Transverse colon (tissue), 4 donors: Measurements from ENCODE around the gene CFAP69.

Experiments used
- EP300 ChIP-seq: sonication (generic); formaldehyde crosslinking; IDR thresholded peaks from one replicate; pipeline ENCODE4 v1.6.1; 2017; ENCODE audit warnings: antibody characterized with exemption, low read depth
- POLR2A ChIP-seq: fragments of 450-650 bp; IDR thresholded peaks from one replicate; pipeline ENCODE4 v1.6.1; 2016; ENCODE audit warnings: antibody characterized with exemption, mild to moderate bottlenecking, moderate library complexity
- POLR2AphosphoS5 ChIP-seq, 3 donors: sonication (generic); formaldehyde crosslinking; IDR thresholded peaks; one replicate each; pipeline ENCODE4 v1.6.1; 2016; ENCODE audit warnings: antibody characterized with exemption in 3 of 3
- TF ChIP-seq, protein P1 (sequence below), 5 experiments: fragments of 200-600 bp in 3 of 5; fragments of 450-650 bp in 2 of 5; sonication (generic) in 3 of 5; IDR thresholded peaks; 1 replicate in 2 of 5; 2 replicates in 3 of 5; pipeline ENCODE4 v1.5.1; 2016 to 2017; ENCODE audit warnings: antibody characterized with exemption in 5 of 5, inconsistent platforms in 3 of 5, mild to moderate bottlenecking in 2 of 5, moderate library complexity in 1 of 5

DNA sequence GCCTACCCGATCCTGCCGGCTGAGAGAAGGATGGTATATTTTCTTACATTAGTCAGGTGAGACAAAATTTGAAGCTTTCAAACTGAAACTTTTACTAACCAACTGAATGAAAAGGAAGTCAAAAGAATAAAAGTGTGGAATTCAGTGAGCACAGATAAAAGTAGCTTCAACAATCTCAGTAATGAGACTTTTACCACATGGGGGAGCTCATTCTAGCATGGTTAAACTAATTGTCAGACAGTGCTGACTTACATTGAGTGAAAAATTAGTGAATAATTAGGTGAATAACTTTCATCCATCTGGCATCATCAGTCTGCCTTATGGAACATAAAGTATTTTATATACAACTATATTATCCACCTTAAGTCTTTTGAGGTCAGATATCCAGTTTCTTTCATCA, 67.8 kb downstream of the CFAP69 start:
- TF ChIP-seq, protein P1, sequence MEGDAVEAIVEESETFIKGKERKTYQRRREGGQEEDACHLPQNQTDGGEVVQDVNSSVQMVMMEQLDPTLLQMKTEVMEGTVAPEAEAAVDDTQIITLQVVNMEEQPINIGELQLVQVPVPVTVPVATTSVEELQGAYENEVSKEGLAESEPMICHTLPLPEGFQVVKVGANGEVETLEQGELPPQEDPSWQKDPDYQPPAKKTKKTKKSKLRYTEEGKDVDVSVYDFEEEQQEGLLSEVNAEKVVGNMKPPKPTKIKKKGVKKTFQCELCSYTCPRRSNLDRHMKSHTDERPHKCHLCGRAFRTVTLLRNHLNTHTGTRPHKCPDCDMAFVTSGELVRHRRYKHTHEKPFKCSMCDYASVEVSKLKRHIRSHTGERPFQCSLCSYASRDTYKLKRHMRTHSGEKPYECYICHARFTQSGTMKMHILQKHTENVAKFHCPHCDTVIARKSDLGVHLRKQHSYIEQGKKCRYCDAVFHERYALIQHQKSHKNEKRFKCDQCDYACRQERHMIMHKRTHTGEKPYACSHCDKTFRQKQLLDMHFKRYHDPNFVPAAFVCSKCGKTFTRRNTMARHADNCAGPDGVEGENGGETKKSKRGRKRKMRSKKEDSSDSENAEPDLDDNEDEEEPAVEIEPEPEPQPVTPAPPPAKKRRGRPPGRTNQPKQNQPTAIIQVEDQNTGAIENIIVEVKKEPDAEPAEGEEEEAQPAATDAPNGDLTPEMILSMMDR (IDR thresholded peaks at IDR 0.05) = no peak
- no peak for TF ChIP-seq POLR2AphosphoS5 (IDR thresholded peaks at IDR 0.05)
- TF ChIP-seq POLR2A = no peak
- no peak for TF ChIP-seq EP300
